SK-N-SH (cell line): ENCODE results near the gene ARHGEF6. TPM values are rescaled to one million over a fixed set of nuclear protein-coding genes. Genes with fewer than 3 reads are reported as not detected.

ENCODE experiments used
- CTCF ChIA-PET: fragments of 300-600, 350-600 bp; formaldehyde crosslinking; extraction: SDS; loops from one replicate; lab custom pipeline; 2021; lab: Yijun Ruan, JAX
- POLR2A ChIA-PET: fragments of 350-600 bp; sonication (Branson Sonifier 250); formaldehyde crosslinking; extraction: SDS; loops from one replicate; lab custom pipeline; 2020; ENCODE audit warnings: antibody characterized with exemption, inconsistent platforms; lab: Yijun Ruan, JAX
- DNase-seq: peaks from one replicate; pipeline ENCODE4 v3.0.0; 2012
- H2AFZ ChIP-seq: fragments of 200-600 bp; sonication (generic); 2 replicates; pipeline ENCODE4 v1.8.1; 2016; ENCODE audit warnings: antibody characterized with exemption, mild to moderate bottlenecking, low read depth
- H3F3A ChIP-seq: fragments of 200-600 bp; sonication (generic); replicated peaks from 2 replicates; pipeline ENCODE3; 2016; ENCODE audit warnings: antibody characterized with exemption, mild to moderate bottlenecking; ENCODE audit not compliant: insufficient read depth
- H3K27ac ChIP-seq, 2 experiments: fragments of 200-500 bp in 1 of 2; fragments of 200-600 bp in 1 of 2; sonication (Bioruptor generic) in 1 of 2; sonication (generic), shearing (Covaris generic) in 1 of 2; 2 replicates each; pipeline versions ENCODE4 v1.5.1 to v1.6.1; 2014 to 2016; ENCODE audit warnings: low read depth in 2 of 2, inconsistent platforms in 1 of 2, low read length in 1 of 2, mild to moderate bottlenecking in 1 of 2, mixed read lengths in 1 of 2
- H3K27me3 ChIP-seq: fragments of 200-600 bp; sonication (generic), shearing (Covaris generic); 2 replicates; pipeline ENCODE4 v1.6.1; 2016; ENCODE audit warnings: mixed run types; ENCODE audit not compliant: insufficient read depth
- H3K36me3 ChIP-seq, 2 experiments: fragments of 200-500 bp in 1 of 2; fragments of 200-600 bp in 1 of 2; sonication (Bioruptor generic) in 1 of 2; sonication (generic) in 1 of 2; replicated peaks in 1 of 2; 2 replicates each; pipeline versions ENCODE3 to v1.5.1; 2014 to 2016; ENCODE audit warnings: low read length in 1 of 2, mild to moderate bottlenecking in 1 of 2; ENCODE audit not compliant: insufficient read depth in 2 of 2, control insufficient read depth in 1 of 2
- H3K4me1 ChIP-seq, 2 experiments: fragments of 200-500 bp in 1 of 2; fragments of 200-600 bp in 1 of 2; sonication (Bioruptor generic) in 1 of 2; sonication (generic), shearing (Covaris generic) in 1 of 2; 2 replicates each; pipeline versions ENCODE4 v1.5.1 to v1.6.1; 2014 to 2016; ENCODE audit warnings: low read depth in 1 of 2, low read length in 1 of 2, mixed run types in 1 of 2; ENCODE audit not compliant: insufficient read depth in 2 of 2, control insufficient read depth in 1 of 2
- H3K4me2 ChIP-seq: fragments of 200-600 bp; sonication (generic), shearing (Covaris generic); 2 replicates; pipeline ENCODE4 v1.6.1; 2017; ENCODE audit warnings: mixed run types
- H3K4me3 ChIP-seq, 2 experiments: fragments of 200-500 bp in 1 of 2; fragments of 200-600 bp in 1 of 2; sonication (Bioruptor generic) in 1 of 2; sonication (generic), shearing (Covaris generic) in 1 of 2; 2 replicates each; pipeline versions ENCODE4 v1.5.1 to v1.8.1; 2014 to 2016; ENCODE audit warnings: low read depth in 2 of 2, inconsistent platforms in 1 of 2, low read length in 1 of 2, mild to moderate bottlenecking in 1 of 2, mixed read lengths in 1 of 2, moderate library complexity in 1 of 2
- H3K79me2 ChIP-seq: fragments of 200-600 bp; sonication (generic); 2 replicates; pipeline ENCODE4 v1.8.1; 2017; ENCODE audit warnings: mild to moderate bottlenecking; ENCODE audit not compliant: insufficient read depth
- H3K9ac ChIP-seq: fragments of 200-600 bp; sonication (generic); 2 replicates; pipeline ENCODE4 v1.6.1; 2017; ENCODE audit warnings: mixed run types
- H3K9me2 ChIP-seq: fragments of 200-600 bp; sonication (generic); 2 replicates; pipeline ENCODE4 v1.6.1; 2017; ENCODE audit warnings: mixed run types
- H3K9me3 ChIP-seq: fragments of 200-600 bp; sonication (generic); 2 replicates; pipeline ENCODE4 v1.6.1; 2017; ENCODE audit warnings: mixed run types, mild to moderate bottlenecking, moderate library complexity
- H4K20me1 ChIP-seq: fragments of 200-600 bp; sonication (generic); 2 replicates; pipeline ENCODE4 v1.6.1; 2017; ENCODE audit warnings: mild to moderate bottlenecking, mixed run types; ENCODE audit not compliant: insufficient read depth
- EP300 ChIP-seq, 2 experiments: IDR thresholded peaks; 2 replicates each; pipeline versions ENCODE4 v1.4.0 to v1.6.1; 2012; ENCODE audit warnings: borderline replicate concordance in 1 of 2, low read depth in 1 of 2, low read length in 1 of 2
- FOXJ3 ChIP-seq: sonication (generic); formaldehyde crosslinking; IDR thresholded peaks from 2 replicates; pipeline ENCODE4 v1.5.1; 2020; ENCODE audit warnings: mild to moderate bottlenecking, missing genetic modification reagents
- FOXM1 ChIP-seq: IDR thresholded peaks from 2 replicates; pipeline ENCODE4 v1.4.0; 2012; ENCODE audit warnings: low read depth, mild to moderate bottlenecking
- GABPA ChIP-seq: IDR thresholded peaks from 2 replicates; pipeline ENCODE4 v1.4.0; 2012; ENCODE audit warnings: low read depth, mild to moderate bottlenecking
- GATA2 ChIP-seq: sonication (generic); formaldehyde crosslinking; IDR thresholded peaks from 2 replicates; pipeline ENCODE4 v1.5.0; 2020; ENCODE audit warnings: mild to moderate bottlenecking, missing genetic modification reagents
- SMC3 ChIP-seq: IDR thresholded peaks from 2 replicates; pipeline ENCODE4 v1.6.1; 2012; ENCODE audit warnings: low read depth, low read length, improper control_type of control experiment
- TEAD4 ChIP-seq: IDR thresholded peaks from 2 replicates; pipeline ENCODE4 v1.4.0; 2012; ENCODE audit warnings: mild to moderate bottlenecking, borderline replicate concordance; ENCODE audit not compliant: insufficient read depth
- USF1 ChIP-seq: IDR thresholded peaks from 2 replicates; pipeline ENCODE4 v1.4.0; 2012; ENCODE audit warnings: low read depth, borderline replicate concordance
- USF2 ChIP-seq: fragments of 150-350 bp; IDR thresholded peaks from 2 replicates; pipeline ENCODE4 v1.6.1; 2017; ENCODE audit warnings: antibody characterized with exemption, low read length, low read depth, borderline replicate concordance
- WGBS: methylation state at CpG from one replicate; pipeline ENCODE4 v1.1.6; 2017; ENCODE audit warnings: low lambda C conversion rate; 5-methylcytosine and 5-hydroxymethylcytosine counted together
- polyA plus RNA-seq, 3 experiments: library from polyadenylated mRNA; depleted of rRNA; stranded (reverse); fragments of >200 nt; gene quantifications; 2 replicates each; pipeline ENCODE4 v1.2.3, GENCODE V29; 2012
- TF ChIP-seq, protein P1 (sequence below): IDR thresholded peaks from 2 replicates; pipeline ENCODE4; 2012
- TF ChIP-seq, protein P2 (sequence below): fragments of 150-350 bp; IDR thresholded peaks from 2 replicates; pipeline ENCODE4 v1.6.1; 2016; ENCODE audit warnings: mild to moderate bottlenecking, low read depth, low read length

The ARHGEF6 gene
- polyA plus RNA-seq, 1 of the 3 experiments (the other 2 are of a cell fraction): 2.7 TPM

DNA sequence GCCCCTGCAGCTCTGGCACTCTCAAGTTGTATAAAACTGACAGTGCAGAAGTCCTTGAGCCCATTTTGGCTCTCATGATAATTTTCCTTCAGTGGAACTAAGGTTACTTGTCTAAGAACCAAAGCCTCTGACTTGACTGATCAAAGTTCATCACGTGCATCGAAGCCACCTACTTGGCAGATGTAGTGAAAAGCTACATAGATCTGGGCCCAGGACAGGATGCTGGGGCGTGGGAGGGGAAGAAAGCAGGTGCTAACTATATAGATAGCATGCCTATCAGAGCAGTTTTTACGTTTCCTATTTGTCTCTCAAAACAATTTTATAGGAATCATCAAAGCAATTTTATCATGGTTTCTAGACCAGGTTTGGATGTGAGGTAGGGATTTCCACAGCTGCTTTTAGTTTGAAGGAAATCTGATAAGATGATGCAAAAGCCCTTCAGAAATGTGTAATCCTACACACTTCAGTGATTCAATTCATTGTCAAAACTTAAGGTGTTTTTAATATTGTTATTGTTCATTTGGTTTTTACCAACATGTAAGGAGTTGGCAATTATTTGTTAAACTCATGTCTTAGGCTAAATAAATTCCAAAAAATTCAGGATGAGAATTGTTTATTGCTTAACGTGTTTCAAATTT lies 134.0 kb downstream of the ARHGEF6 start:
- no peaks in the 10 kb centered on the region for H4K20me1 ChIP-seq
- WGBS: 14% methylated on average over 5 of the region's 5 CpGs
- H3K79me2 ChIP-seq: no peaks in the 10 kb centered on the region
- POLR2A ChIA-PET: no interaction called here
- no peaks in the 10 kb centered on the region for H3K36me3 ChIP-seq
- CTCF ChIA-PET: no interaction called here
- no peaks in the 10 kb centered on the region; the same call in 1 of the 2 replicates for H3K27me3 ChIP-seq
- H3K4me1 ChIP-seq: no peaks in the 10 kb centered on the region
- H3K9me3 ChIP-seq: no peaks in the 10 kb centered on the region
- no peaks in the 10 kb centered on the region for H3K9me2 ChIP-seq
- H3F3A ChIP-seq: no peaks in the 10 kb centered on the region
- H3K4me3 ChIP-seq: no peak overlapping the region
- H3K9ac ChIP-seq: no peak overlapping the region
- H3K4me2 ChIP-seq: no peak overlapping the region
- no peak for DNase-seq
- H2AFZ ChIP-seq: no peak overlapping the region
- H3K27ac ChIP-seq: no peak overlapping the region
- TF ChIP-seq FOXM1 (no peak), GABPA (no peak), GATA2 (CRISPR knock-in tag) (no peak), TEAD4 (no peak), USF1 (no peak), FOXJ3 (CRISPR knock-in tag) (no peak), EP300 (IDR thresholded peaks at IDR 0.05; ENCODE audit: borderline replicate concordance in 1 of 2, low read depth in 1 of 2, low read length in 1 of 2) (no peak)

GRCh38 chrX:136643243-136643642 lies 137.5 kb downstream of the ARHGEF6 start:
- no peaks in the 10 kb centered on the region; a peak in 1 of 4 replicates for H3K4me1 ChIP-seq
- H3K4me3 ChIP-seq: no peak overlapping the region
- CTCF ChIA-PET: interaction anchor here (0.6 kb wide), 1 partner anchor 10 kb away, joined by 3 read pairs; no protein-coding TSS in a partner anchor
- WGBS: 17% methylated on average over 1 of the region's 1 CpG
- H3K36me3 ChIP-seq: no peaks in the 10 kb centered on the region
- no peaks in the 10 kb centered on the region for H4K20me1 ChIP-seq
- H3K9ac ChIP-seq: no peak overlapping the region
- TF ChIP-seq GABPA (no peak), SMC3 (no peak), USF2 (no peak), TEAD4 (no peak), FOXM1 (no peak)
- TF ChIP-seq, protein P1, sequence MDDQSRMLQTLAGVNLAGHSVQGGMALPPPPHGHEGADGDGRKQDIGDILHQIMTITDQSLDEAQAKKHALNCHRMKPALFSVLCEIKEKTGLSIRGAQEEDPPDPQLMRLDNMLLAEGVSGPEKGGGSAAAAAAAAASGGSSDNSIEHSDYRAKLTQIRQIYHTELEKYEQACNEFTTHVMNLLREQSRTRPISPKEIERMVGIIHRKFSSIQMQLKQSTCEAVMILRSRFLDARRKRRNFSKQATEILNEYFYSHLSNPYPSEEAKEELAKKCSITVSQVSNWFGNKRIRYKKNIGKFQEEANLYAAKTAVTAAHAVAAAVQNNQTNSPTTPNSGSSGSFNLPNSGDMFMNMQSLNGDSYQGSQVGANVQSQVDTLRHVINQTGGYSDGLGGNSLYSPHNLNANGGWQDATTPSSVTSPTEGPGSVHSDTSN: no peak
- TF ChIP-seq, protein P2, sequence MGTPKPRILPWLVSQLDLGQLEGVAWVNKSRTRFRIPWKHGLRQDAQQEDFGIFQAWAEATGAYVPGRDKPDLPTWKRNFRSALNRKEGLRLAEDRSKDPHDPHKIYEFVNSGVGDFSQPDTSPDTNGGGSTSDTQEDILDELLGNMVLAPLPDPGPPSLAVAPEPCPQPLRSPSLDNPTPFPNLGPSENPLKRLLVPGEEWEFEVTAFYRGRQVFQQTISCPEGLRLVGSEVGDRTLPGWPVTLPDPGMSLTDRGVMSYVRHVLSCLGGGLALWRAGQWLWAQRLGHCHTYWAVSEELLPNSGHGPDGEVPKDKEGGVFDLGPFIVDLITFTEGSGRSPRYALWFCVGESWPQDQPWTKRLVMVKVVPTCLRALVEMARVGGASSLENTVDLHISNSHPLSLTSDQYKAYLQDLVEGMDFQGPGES: no peak
- H3K9me3 ChIP-seq: no peaks in the 10 kb centered on the region
- no peaks in the 10 kb centered on the region for H3K9me2 ChIP-seq
- no peaks in the 10 kb centered on the region for H3K79me2 ChIP-seq
- H3K4me2 ChIP-seq: no peak overlapping the region
- H2AFZ ChIP-seq: no peak overlapping the region
- no peaks in the 10 kb centered on the region for H3F3A ChIP-seq
- no peak overlapping the region for H3K27ac ChIP-seq
- POLR2A ChIA-PET: no interaction called here
- H3K27me3 ChIP-seq: no peaks in the 10 kb centered on the region; the same call in 1 of the 2 replicates
- no peak for DNase-seq
